ENCODE measurements around the gene FBXO46. TPM values are rescaled to one million over a fixed set of nuclear protein-coding genes. Genes with fewer than 3 reads are reported as not detected.

Gene FBXO46
- total RNA-seq, 1 experiment from 2014 or later: 43.9 TPM

- H2BK5ac ChIP-seq (ENCODE audit: insufficient read length, low read length): no peak overlapping the region
- H3K27ac Mint-ChIP-seq: no peak overlapping the region
- H3K9me3 ChIP-seq (ENCODE audit: control insufficient read depth, low read depth, low read length): no peaks in the 10 kb centered on the region
- no peaks in the 10 kb centered on the region; the same call in 1 of the 2 replicates for H3K27me3 Mint-ChIP-seq (ENCODE audit: low read depth)
- H2BK120ac ChIP-seq (ENCODE audit: low read depth, low read length, poor library complexity, severe bottlenecking): no peak overlapping the region
- H3K27ac ChIP-seq (ENCODE audit: insufficient read length, low read depth, low read length): no peak overlapping the region
- no peaks in the 10 kb centered on the region for H3K79me1 ChIP-seq (ENCODE audit: insufficient read depth, low read depth, low read length, poor library complexity, severe bottlenecking)
- no peak overlapping the region for H4K8ac ChIP-seq (replicated peaks; ENCODE audit: insufficient read length, low read depth, low read length)
- H3K4me2 ChIP-seq (ENCODE audit: insufficient read depth, insufficient read length, low read length): no peak overlapping the region
- TF ChIP-seq CTCF (conservative IDR thresholded peaks at IDR 0.05): no peak
- no peaks in the 10 kb centered on the region for H3K4me1 ChIP-seq (ENCODE audit: insufficient read depth, low read length)
- no peak overlapping the region for H2AK5ac ChIP-seq (ENCODE audit: insufficient read length, low read length)
- no CpG with 5 or more reads among the region's 25 CpGs for WGBS (ENCODE audit: extremely low coverage, insufficient read length, low lambda C conversion rate)
- H3K56ac ChIP-seq (ENCODE audit: insufficient read length, low read depth, low read length): no peak overlapping the region
- no peak overlapping the region for H3T11ph ChIP-seq (ENCODE audit: low read length)
- no peak overlapping the region for H4K91ac ChIP-seq (ENCODE audit: insufficient read length, low read depth, low read length)
- H3K14ac ChIP-seq (ENCODE audit: insufficient read depth, low read length): no peak overlapping the region
- H3K36me3 Mint-ChIP-seq (ENCODE audit: insufficient read depth in 1 of 3, low read depth in 3 of 3): peaks cover 13 to 22% (median 14%) of the 10 kb centered on the region in 3 experiments; a peak in 6 of 7 replicates
- H2BK15ac ChIP-seq (ENCODE audit: low read depth, low read length): no peak overlapping the region
- H3K27me3 ChIP-seq (ENCODE audit: insufficient read depth, low read length): no peaks in the 10 kb centered on the region
- no peak overlapping the region for H3K4me3 Mint-ChIP-seq
- no peak for DNase-seq
- H3K23ac ChIP-seq (ENCODE audit: insufficient read length, low read depth, low read length): no peak overlapping the region
- peaks cover 9% of the 10 kb centered on the region for H3K23me2 ChIP-seq (ENCODE audit: insufficient read length, low read depth, low read length, poor library complexity, severe bottlenecking)
- H3K9me3 Mint-ChIP-seq: no peaks in the 10 kb centered on the region
- H3K18ac ChIP-seq (ENCODE audit: insufficient read length, low read depth, low read length): no peak overlapping the region
- peaks cover 15 to 30% of the 10 kb centered on the region in 2 experiments for H3K4me1 Mint-ChIP-seq
- H4K20me1 ChIP-seq (ENCODE audit: control insufficient read depth, insufficient read depth, insufficient read length): no peaks in the 10 kb centered on the region
- peaks cover 12% of the 10 kb centered on the region; the same call in 1 of the 2 replicates for H3K79me2 ChIP-seq (ENCODE audit: insufficient read depth, low read length)
- no peak overlapping the region for H2BK20ac ChIP-seq (ENCODE audit: low read depth, low read length, poor library complexity, severe bottlenecking)
- H2BK12ac ChIP-seq (ENCODE audit: insufficient read length, low read depth, low read length): no peak overlapping the region
- H2AFZ ChIP-seq (ENCODE audit: low read length): no peak overlapping the region
- no peak overlapping the region for H3K4ac ChIP-seq (ENCODE audit: low read depth, low read length)
- no peak overlapping the region for H4K5ac ChIP-seq (ENCODE audit: insufficient read length, low read depth, low read length)
- no peak overlapping the region for H3K9ac ChIP-seq (ENCODE audit: extremely low read depth, insufficient read length, low read length)
These were observed 18.0 kb downstream of the FBXO46 start for GRCh38 chr19:45712699-45713067.
